Renal cortical epithelial cell (primary cell): ENCODE data around the gene MYOM3. TPM values are rescaled to one million over a fixed set of nuclear protein-coding genes. Genes with fewer than 3 reads are reported as not detected.
"Not testable (repeated sequence)": the region's sequence is repeated elsewhere in the genome, so short reads cannot be mapped to it uniquely, and the experiment has no call there.

ENCODE experiments used
- DNase-seq: peaks from one replicate; pipeline ENCODE4 v3.0.0-alpha.2; 2011; ENCODE audit warnings: low read depth
- total RNA-seq: library from RNA; depleted of rRNA; stranded (reverse); fragments of >200 nt; gene quantifications from 2 replicates; pipeline ENCODE4 v1.2.3, GENCODE V29; 2014

The MYOM3 gene
- total RNA-seq, 1 donor from 2014 or later: 1.5 TPM

- no peak for DNase-seq
These were observed 37.7 kb downstream of the MYOM3 start for GRCh38 chr1:24074196-24074595.

- no peak for DNase-seq
These were observed 40.0 kb downstream of the MYOM3 start for GRCh38 chr1:24071941-24072340.

GRCh38 chr1:24070821-24071393 lies 41.0 kb downstream of the MYOM3 start:
- peak; percentile 64 for DNase-seq

- no peak for DNase-seq
These were observed 42.1 kb downstream of the MYOM3 start for GRCh38 chr1:24069817-24070216.

GRCh38 chr1:24067978-24068377 lies 44.0 kb downstream of the MYOM3 start:
- no peak for DNase-seq

GRCh38 chr1:24065304-24065703 lies 46.6 kb downstream of the MYOM3 start:
- DNase-seq: no peak

- no peak for DNase-seq
These were observed 49.7 kb downstream of the MYOM3 start for GRCh38 chr1:24062221-24062620.

GRCh38 chr1:24060482-24060881 lies 51.5 kb downstream of the MYOM3 start:
- DNase-seq: no peak

GRCh38 chr1:24058671-24059455 lies 53.1 kb downstream of the MYOM3 start:
- no peak for DNase-seq

GRCh38 chr1:24057171-24057570 lies 54.8 kb downstream of the MYOM3 start:
- no peak for DNase-seq

GRCh38 chr1:24055681-24056080 lies 56.3 kb downstream of the MYOM3 start:
- no peak for DNase-seq

GRCh38 chr1:24052220-24052619 lies 59.7 kb downstream of the MYOM3 start:
- DNase-seq: peak; percentile 18

- no peak for DNase-seq
These were observed 60.6 kb downstream of the MYOM3 start for GRCh38 chr1:24051206-24051945.

GRCh38 chr1:24049733-24050132 lies 62.2 kb downstream of the MYOM3 start:
- no peak for DNase-seq

- DNase-seq: not testable (repeated sequence)
These were observed 63.0 kb downstream of the MYOM3 start for GRCh38 chr1:24048894-24049293.

- peak; percentile 40 for DNase-seq
These were observed 63.6 kb downstream of the MYOM3 start for GRCh38 chr1:24048205-24048869.

GRCh38 chr1:24047110-24047477 lies 64.8 kb downstream of the MYOM3 start:
- no peak for DNase-seq

GRCh38 chr1:24045771-24046170 lies 66.2 kb downstream of the MYOM3 start:
- no peak for DNase-seq

- not testable (repeated sequence) for DNase-seq
These were observed 67.3 kb downstream of the MYOM3 start for GRCh38 chr1:24044672-24045071.

GRCh38 chr1:24043345-24044032 lies 68.4 kb downstream of the MYOM3 start:
- DNase-seq: no peak

- no peak for DNase-seq
These were observed 69.6 kb downstream of the MYOM3 start for GRCh38 chr1:24042315-24042714.

GRCh38 chr1:24036088-24036487 lies 75.8 kb downstream of the MYOM3 start:
- no peak for DNase-seq
